ENCODE results near the gene BNIP2.
"Not testable (repeated sequence)": the region's sequence is repeated elsewhere in the genome, so short reads cannot be mapped to it uniquely, and the experiment has no call there.

Gene BNIP2

GRCh38 chr15:59687836-59688235 lies 1.3 kb downstream of the BNIP2 start:
- DNase-seq, result peak; percentile 51

DNA sequence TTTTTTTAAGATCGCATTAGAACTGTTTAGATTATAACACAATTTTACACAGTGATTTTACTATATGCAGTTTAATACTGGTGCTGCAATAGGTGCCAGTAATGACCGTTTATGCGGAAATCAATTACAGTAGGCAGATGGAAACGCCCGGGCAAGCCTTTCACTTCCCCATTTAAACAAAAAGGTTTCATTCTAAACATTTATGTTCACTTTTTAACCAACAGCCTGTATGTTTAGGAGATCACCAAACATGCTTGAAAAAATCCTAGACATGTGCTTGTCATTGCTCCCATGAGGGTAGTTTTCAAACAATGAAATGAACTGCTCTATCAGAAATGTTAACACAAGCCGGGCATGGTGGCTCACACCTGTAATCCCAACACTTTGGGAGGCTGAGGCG lies 2.7 kb downstream of the BNIP2 start:
- no peak for DNase-seq

DNA sequence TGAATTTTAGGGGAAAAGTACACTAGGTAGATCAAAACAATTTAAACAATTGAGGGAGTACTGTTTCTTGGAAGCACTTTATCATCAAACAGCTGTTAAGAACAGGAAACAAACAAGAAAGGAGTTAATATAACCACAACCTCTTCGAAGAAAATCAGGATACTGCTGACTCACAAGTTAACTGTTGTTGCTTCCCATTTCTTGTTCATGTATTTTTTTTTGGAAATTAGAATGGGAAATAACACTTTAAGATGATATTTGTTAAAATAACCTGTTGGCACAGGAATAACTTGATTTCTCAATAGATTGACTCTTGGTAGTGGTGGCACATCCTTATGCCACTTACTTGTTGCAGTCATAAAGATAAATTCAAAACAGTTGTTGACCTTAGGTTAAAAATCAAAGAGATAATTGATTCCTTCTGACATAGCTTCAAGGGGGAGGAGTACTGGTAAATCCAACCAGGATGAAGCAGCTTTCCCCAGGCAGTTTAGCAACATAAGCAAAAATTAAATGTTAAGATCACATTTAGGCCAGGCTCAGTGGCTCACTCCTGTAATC lies 3.3 kb downstream of the BNIP2 start:
- no peak for DNase-seq

- DNase-seq, result no peak
Observed at GRCh38 chr15:59680870-59681269, 8.2 kb downstream of the BNIP2 start.

DNA sequence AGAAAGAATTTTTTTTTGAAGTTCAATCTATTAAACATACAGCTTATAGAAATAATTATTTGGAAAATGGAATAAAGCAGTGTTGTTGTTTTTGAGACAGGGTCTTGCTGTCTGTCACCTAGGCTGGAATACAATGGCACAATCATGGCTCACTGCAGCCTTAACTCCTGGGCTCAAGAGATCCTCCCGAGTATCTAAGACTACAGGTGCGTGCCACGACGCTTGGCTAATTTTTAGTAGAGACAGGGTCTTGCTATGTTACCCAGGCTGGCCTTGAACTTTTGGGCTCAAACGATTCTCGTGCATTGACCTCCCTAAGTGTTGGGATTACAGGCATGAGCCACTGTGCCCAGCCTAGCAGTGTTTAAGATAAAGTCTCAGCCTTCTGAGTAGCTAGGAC lies 8.8 kb downstream of the BNIP2 start:
- DNase-seq, result no peak

DNA sequence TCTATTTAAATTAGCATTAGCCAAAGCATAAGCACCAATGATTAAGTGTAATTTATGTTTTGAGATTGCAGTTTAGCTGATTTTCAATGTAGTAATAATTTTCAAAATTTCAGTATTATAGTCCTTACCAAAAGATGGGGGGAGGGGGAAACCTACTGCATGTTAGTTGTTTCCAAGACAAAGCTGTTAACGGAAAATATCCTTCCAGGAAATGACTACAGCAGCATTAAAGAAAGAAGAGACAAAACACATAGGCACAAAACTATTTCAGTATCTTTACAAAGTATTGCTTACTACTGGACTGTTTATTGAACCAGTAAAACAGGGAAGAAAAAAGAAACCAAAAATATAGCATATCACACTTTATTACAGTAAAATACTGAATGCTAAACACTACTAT lies 10.5 kb downstream of the BNIP2 start:
- no peak for DNase-seq

DNA sequence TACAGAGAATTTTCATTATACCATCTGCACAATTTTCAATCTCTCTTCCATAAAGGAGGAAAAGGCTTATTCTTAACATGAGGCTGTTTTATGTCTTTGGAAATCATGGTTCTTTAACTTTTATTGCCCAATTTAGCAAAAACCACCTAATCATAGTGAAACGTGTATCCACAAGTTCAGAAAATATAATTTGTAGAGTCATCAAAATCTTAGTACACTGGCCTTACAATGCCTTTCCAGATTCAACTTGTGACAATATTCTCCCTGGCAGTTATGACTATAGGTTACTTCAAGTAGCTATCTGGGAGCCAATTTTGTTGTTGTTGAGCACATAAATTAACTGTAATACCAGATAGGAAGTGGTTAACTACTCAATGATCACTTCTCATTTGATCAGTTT lies 10.9 kb downstream of the BNIP2 start:
- no peak for DNase-seq

DNA sequence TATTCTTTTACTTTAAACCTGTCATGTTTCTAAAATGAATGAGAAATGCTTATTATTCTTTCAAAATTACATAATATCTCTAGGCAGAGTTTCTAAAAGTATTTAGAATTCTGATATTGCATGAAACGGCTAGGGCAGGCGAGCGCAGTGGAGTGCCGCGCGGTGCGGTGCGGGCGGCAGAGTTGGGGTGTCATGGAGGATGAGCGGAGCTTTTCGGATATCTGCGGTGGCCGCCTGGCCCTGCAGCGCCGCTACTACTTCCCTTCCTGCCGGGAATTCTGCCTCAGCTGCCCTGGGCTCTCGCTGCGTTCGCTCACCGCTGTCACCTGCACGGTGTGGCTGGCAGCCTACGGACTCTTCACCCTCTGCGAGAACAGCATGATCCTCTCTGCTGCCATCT lies 12.6 kb downstream of the BNIP2 start:
- no peak for DNase-seq

- DNase-seq, result no peak
Observed at GRCh38 chr15:59674361-59674877, 14.7 kb downstream of the BNIP2 start.

GRCh38 chr15:59668556-59668955 lies 20.6 kb downstream of the BNIP2 start:
- no peak for DNase-seq

DNA sequence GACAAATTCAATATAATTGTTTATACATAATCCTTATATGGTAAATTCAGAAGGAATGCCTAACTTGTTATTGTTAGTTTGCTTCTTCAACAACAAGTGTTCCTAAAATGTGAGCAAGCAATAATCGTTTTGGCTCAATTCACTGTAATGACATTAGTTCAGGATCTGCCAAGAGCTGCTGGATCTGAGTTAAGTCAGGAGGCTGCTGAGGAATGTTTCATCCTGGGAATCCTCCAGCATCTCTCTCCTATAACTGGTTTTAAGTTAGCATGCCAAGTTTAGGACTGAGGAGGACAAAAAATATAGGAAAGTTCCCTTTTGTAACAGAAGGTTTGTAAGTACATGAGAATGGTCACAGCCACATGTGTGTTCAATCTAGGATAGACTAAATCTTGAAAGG lies 26.9 kb downstream of the BNIP2 start:
- DNase-seq, result no peak

DNA sequence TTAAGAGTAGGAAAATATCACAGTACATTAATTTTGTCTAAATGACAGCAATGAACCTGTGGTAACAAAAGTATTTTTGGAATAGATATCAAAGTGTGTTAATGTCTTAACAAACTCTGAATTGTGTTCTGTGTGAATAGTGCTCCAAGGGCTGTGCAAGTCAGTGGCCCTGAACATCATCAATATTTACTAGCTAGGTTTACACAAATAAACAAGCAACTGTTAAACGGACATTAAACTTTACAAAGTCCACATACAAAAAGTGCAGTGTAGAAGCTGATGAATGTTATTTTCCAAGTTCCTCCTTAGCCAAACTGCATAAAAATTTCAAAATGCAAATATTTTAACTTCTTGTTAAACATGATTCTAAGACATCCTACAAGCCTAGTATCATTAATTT lies 29.8 kb downstream of the BNIP2 start:
- no peak for DNase-seq

DNA sequence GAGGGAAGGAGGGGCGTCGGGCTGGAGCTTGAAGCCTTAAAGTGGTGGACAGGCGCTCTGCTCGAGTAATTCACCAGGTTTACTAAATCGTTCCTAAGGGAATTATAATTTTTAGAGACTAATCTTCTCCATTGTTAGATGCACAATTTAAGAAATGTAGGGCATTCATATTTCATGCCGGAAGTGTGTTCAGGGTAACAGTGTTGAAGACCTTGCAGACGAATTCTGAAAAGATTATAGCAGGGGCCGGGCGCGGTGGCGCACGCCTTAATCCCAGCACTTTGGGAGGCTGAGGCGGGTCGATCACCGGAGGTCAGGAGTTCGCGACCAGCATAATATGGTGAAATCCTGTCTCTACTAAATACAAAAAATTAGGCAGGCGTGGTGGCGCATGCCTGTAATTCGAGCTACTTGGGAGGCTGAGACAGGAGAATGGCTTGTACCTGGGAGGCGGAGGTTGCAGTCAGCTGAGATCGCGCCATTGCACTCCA lies 31.4 kb downstream of the BNIP2 start:
- DNase-seq, result no peak

DNA sequence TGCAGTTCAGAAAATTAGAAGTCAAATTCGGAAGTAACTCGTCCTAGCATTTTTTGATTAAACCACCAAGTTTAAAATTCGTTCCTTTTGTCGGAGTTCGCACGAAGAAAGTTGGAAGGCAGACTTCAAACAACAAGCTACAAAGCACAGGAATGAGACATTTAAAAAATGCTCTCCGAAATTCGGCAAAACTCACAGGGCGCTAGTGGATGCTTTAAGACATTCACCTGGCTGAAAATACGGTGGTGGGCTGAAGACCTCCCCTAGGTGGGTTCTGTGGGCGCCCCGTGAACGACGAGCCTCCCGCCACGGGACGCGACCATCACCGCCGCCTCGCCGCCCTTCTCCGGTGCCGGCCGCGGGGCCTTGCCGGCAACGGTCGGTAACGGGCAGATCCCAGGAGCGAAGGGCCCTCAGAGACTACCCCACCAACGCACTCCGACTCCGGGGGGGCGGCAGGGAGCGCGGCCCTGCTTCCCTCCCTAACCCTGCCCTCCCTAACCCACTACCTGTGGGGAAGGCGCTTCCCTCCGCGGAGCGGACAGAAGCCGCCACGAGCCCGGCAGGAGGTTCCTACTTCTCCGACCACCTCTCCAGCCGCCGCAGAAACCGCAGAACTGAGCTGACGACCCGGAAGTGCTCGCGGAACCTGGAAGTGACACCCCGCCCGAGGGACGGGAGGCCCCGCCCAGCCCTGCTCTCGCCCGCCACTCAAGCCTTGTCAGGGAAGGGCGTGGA lies 32.1 kb downstream of the BNIP2 start, which contains the start of gene GTF2A2:
Gene GTF2A2, minus strand, starts transcription at position 619 of the 738 bp plus-strand sequence. CDS start 5,238 bp downstream, outside the sequence.
- DNase-seq, result peak; percentile 89

DNA sequence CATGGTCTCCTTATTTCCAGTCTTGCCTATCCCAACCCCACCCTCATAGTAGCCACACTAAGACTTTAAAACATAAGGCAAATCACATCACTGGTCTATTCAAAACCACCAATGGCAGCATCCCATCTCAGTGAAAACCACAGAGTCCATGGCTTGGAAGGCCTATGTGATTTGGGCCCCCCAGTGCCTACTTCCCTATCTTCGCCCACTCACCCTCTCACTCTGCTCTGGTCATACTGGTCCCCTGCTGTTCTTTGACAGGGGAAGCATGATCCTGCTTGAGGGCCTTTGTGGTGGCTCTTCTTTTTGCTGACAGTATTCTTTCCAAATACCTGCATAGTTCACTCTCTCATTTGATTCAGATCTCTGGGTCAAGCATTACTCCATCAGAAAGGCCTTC lies 35.1 kb downstream of the BNIP2 start:
- no peak for DNase-seq

- no peak for DNase-seq
Observed at GRCh38 chr15:59649603-59650002, 39.5 kb downstream of the BNIP2 start.

DNA sequence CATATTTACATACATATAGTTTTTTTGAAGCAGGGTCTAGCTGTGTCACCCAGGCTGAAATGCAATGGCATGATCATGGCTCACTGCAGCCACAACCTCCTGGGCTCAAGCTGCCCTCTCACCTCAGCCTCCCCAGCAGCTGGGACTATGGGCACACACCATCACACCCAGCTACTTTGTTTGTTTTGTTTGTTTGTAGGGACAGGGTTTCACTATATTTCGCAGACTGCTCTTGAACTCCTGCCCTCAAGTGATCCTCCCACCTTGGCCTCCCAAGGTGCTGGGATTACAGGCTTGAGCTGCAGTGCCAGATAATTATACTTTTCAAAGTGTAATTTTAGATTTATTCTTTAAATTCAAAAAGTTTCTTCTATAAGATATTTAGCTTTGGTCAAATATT lies 42.0 kb downstream of the BNIP2 start:
- no peak for DNase-seq

- no peak for DNase-seq
Observed at GRCh38 chr15:59646277-59646676, 42.8 kb downstream of the BNIP2 start.

DNA sequence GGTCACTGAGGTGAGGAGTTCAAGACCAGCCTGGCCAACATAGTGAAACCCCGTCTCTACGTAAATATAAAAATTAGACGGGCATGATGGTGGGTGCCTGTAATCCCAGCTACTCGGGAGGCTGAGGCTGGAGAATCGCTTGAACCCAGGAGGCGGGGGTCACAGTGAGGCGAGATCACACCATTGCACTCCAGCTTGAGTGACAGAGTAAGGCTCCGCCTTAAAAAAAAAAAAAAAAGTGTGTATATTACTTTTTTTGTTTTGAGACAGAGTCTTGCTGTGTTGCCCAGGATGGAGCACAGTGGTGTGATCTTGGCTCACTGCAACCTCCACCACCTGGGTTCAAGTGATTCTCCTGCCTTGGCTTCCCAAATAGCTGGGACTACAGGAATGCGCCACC lies 43.3 kb downstream of the BNIP2 start:
- DNase-seq, result not testable (repeated sequence)

DNA sequence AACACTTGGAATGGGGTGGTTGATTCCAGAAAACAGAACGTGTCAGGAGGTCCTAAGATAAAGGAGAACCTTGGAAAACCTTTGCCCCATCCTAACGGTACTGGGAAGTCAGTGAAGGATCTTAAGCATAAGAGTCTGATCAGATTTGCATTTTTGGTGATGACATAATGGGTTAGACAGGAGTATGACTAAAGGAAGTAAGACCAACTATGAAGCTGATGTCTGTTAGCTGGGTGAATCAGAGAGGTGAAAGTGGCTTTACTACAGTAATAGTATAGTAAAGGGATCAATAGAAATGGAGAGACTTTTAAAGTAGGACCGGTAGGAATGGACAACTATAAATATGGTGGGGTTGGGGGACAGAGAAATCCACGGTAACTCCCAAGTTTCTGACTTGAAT lies 44.4 kb downstream of the BNIP2 start:
- no peak for DNase-seq

GRCh38 chr15:59642351-59642750 lies 46.8 kb downstream of the BNIP2 start:
- DNase-seq, result no peak

DNA sequence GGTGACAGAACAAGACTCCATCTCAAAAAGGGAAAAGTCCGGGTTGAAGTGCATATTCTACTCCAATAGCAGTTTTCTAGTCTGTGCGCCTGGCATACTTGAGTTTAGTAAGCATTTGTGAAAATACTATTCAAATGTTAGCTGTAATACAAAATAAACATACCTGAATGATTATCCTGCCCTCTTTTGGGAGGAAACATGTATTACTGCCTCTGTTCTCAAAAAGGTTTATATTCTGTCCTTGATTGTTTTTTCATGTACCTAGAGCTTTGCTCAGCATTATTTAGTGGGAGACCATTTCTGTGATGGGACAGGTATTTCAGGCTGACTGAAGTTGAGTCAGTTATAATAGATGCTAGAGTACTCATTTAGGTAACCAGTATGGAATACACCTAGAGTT lies 51.6 kb downstream of the BNIP2 start:
- DNase-seq, result not testable (repeated sequence)

GRCh38 chr15:59636184-59636583 lies 52.9 kb downstream of the BNIP2 start:
- no peak for DNase-seq

DNA sequence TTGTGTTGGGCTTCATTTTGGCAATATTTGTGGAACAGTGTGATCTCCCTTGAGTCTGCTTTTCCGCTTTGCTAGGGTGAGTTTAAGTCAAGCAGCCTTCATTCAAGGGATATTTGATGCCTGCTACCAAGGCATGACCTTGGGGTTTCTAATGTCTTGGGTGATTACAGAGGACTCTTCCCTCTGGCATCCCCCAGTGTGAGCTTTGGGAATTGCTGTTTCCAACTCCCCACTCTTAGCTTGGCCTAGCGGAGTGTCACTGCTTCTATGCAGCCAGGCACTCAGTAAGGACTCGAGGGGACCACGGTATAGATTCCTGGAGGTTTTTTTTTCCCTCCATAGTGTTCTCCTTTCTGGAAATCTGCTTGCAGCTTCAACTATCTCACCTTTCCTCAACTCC lies 56.4 kb downstream of the BNIP2 start:
- DNase-seq, result no peak

Measured in central memory CD4-positive, alpha-beta T cell (primary cell).